ENCODE measurements around the gene PLPP3.

PLPP3 gene

GRCh38 chr1:56547473-56547872 is 31.9 kb downstream of the PLPP3 start:
- DNase-seq (ENCODE audit: low spot score), result no peak

GRCh38 chr1:56545711-56546110 is 33.7 kb downstream of the PLPP3 start:
- DNase-seq (ENCODE audit: low spot score), result no peak

GRCh38 chr1:56543783-56544612 is 35.4 kb downstream of the PLPP3 start:
- no peak for DNase-seq (ENCODE audit: low spot score)

- no peak for DNase-seq (ENCODE audit: low spot score)
Measured at GRCh38 chr1:56542651-56543050, 36.7 kb downstream of the PLPP3 start.

GRCh38 chr1:56541408-56541807 is 38.0 kb downstream of the PLPP3 start:
- no peak for DNase-seq (ENCODE audit: low spot score)

- DNase-seq (ENCODE audit: low spot score), result peak; percentile 10
Measured at GRCh38 chr1:56540467-56540866, 38.9 kb downstream of the PLPP3 start.

GRCh38 chr1:56539520-56539931 is 39.8 kb downstream of the PLPP3 start:
- no peak for DNase-seq (ENCODE audit: low spot score)

GRCh38 chr1:56538532-56538931 is 40.8 kb downstream of the PLPP3 start:
- no peak for DNase-seq (ENCODE audit: low spot score)

- no peak for DNase-seq (ENCODE audit: low spot score)
Measured at GRCh38 chr1:56537660-56538059, 41.7 kb downstream of the PLPP3 start.

- no peak for DNase-seq (ENCODE audit: low spot score)
Measured at GRCh38 chr1:56535939-56536338, 43.4 kb downstream of the PLPP3 start.

GRCh38 chr1:56535362-56535761 is 44.0 kb downstream of the PLPP3 start:
- no peak for DNase-seq (ENCODE audit: low spot score)

- no peak for DNase-seq (ENCODE audit: low spot score)
Measured at GRCh38 chr1:56534130-56534651, 45.2 kb downstream of the PLPP3 start.

- DNase-seq (ENCODE audit: low spot score), result no peak
Measured at GRCh38 chr1:56533621-56534020, 45.7 kb downstream of the PLPP3 start.

GRCh38 chr1:56533197-56533596 is 46.2 kb downstream of the PLPP3 start:
- DNase-seq (ENCODE audit: low spot score), result no peak

GRCh38 chr1:56532350-56532683 is 47.0 kb downstream of the PLPP3 start:
- DNase-seq (ENCODE audit: low spot score), result peak; percentile 36

- DNase-seq (ENCODE audit: low spot score), result no peak
Measured at GRCh38 chr1:56531624-56532349, 47.6 kb downstream of the PLPP3 start.

- DNase-seq (ENCODE audit: low spot score), result no peak
Measured at GRCh38 chr1:56529801-56530200, 49.6 kb downstream of the PLPP3 start.

- DNase-seq (ENCODE audit: low spot score), result no peak
Measured at GRCh38 chr1:56527548-56528302, 51.6 kb downstream of the PLPP3 start.

- DNase-seq (ENCODE audit: low spot score), result no peak
Measured at GRCh38 chr1:56526571-56527174, 52.7 kb downstream of the PLPP3 start.

- peak; percentile 50 for DNase-seq (ENCODE audit: low spot score)
Measured at GRCh38 chr1:56525489-56526041, 53.8 kb downstream of the PLPP3 start.

- no peak for DNase-seq (ENCODE audit: low spot score)
Measured at GRCh38 chr1:56524263-56524662, 55.1 kb downstream of the PLPP3 start.

- no peak for DNase-seq (ENCODE audit: low spot score)
Measured at GRCh38 chr1:56522680-56523079, 56.7 kb downstream of the PLPP3 start.

Data from GM03348 (cell line).